Activated CD4-positive, alpha-beta memory T cell treated with anti-CD3 and anti-CD28 coated beads for 36 hours (primary cell): ENCODE data around the gene TPM2. TPM values are rescaled to one million over a fixed set of nuclear protein-coding genes. Genes with fewer than 3 reads are reported as not detected.

Experiments
- CTCF ChIA-PET: fragments of 350-600 bp; sonication (Branson Sonifier 250); formaldehyde crosslinking; loops from one replicate; lab custom pipeline; 2021; ENCODE audit warnings: antibody characterized with exemption, inconsistent platforms; lab: Charles Lee
- POLR2A ChIA-PET: fragments of 350-600 bp; sonication (Branson Sonifier 250); formaldehyde crosslinking; loops from one replicate; lab custom pipeline; 2021; ENCODE audit warnings: antibody characterized with exemption; lab: Charles Lee
- DNase-seq: peaks from one replicate; pipeline ENCODE4 v3.0.0-alpha.2; 2020
- H3K27ac Mint-ChIP-seq: one replicate; pipeline ENCODE4 v1.8.0; 2021; ENCODE audit warnings: mixed read lengths
- H3K27me3 Mint-ChIP-seq: one replicate; pipeline ENCODE4 v1.8.0; 2021; ENCODE audit warnings: mixed read lengths
- H3K36me3 Mint-ChIP-seq: one replicate; pipeline ENCODE4 v1.8.0; 2021; ENCODE audit warnings: mixed read lengths
- H3K4me1 Mint-ChIP-seq: one replicate; pipeline ENCODE4 v1.8.0; 2021; ENCODE audit warnings: low read depth, mixed read lengths
- H3K4me3 Mint-ChIP-seq: one replicate; pipeline ENCODE4 v1.8.0; 2021; ENCODE audit warnings: mild to moderate bottlenecking, mixed read lengths
- H3K9me3 Mint-ChIP-seq: one replicate; pipeline ENCODE4 v1.8.0; 2021; ENCODE audit warnings: mixed read lengths
- intact Hi-C: fragments of 100-400 bp; cut with micrococcal nuclease; formaldehyde crosslinking; loops from one replicate; pipeline ENCODE4 v1.15.1; 2023
- total RNA-seq, 2 experiments: library from RNA; stranded (reverse); gene quantifications; one replicate each; pipeline ENCODE4 v1.2.3, GENCODE V29; 2021

TPM2 gene
- 1 to 10 TPM; 3.9 to 5.3 TPM for total RNA-seq

DNA sequence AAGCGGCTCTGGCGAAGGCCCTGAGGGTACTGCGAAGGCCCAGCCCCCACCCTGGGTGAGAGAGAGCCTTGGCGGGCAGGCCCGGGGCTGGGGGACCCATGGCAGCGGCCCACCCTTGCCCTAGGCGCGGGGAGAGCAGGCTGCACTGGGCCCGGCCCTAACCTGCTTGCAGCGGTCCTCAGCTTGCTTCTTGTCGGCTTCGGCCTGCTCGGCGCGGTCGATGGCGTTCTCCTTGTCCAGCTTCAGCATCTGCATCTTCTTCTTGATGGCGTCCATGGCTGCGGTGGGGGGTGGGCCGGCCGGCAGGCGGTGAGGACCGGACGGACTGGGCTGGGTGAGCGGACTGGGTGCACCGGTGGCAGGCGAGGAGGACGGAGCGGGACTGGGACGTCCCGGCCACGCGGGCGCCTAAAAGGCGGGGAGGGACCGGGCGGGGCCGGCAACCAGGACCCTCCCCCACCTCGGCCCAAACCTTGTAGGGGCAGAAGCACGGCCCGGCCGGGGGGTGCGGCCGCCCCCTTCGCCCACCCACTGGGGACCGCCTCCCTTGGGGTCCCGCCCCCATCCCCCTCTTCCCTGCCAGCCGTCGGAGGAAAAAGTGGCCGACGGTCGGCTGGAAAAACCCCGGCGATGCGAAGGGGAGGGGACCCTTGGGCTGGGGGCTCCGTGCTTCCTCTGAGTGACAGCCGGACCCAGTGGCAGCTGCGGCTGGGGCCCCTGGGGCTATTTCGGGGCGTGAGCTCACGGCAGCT, at the start of gene TPM2:
Gene TPM2 (minus strand): TSS at position 384 of the 752 bp plus-strand sequence. CDS start 108 bp downstream, at position 276.
- Mint-ChIP-seq H3K27me3 (no peaks in the 10 kb centered on the region), H3K9me3 (no peaks in the 10 kb centered on the region), H3K4me3 (peak within 1 kb of the TSS; percentile 75), H3K36me3 (no peaks in the 10 kb centered on the region), H3K27ac (peak within 1 kb of the TSS; percentile 45), H3K4me1 (peaks cover 21% of the 10 kb centered on the region)
- ChIA-PET POLR2A (interaction anchor here (1.2 to 1.8 kb wide), 4 partner anchors 32 to 43 kb away, joined by 4 to 8 read pairs (median 5); partner anchors contain the start of genes CCDC107, CREB3, RMRP and TLN1), CTCF (interaction anchor here (1.5 to 5.2 kb wide), 5 partner anchors 25 to 78 kb away, joined by 4 to 21 read pairs (median 7); partner anchors contain the start of genes ARHGEF39, CCDC107 and RMRP)
- intact Hi-C loops = loop anchor here (2.0 to 5.0 kb wide), 3 partner anchors 25 to 813 kb away; partner anchors contain the start of gene ARHGEF39
- no peak for DNase-seq

DNA sequence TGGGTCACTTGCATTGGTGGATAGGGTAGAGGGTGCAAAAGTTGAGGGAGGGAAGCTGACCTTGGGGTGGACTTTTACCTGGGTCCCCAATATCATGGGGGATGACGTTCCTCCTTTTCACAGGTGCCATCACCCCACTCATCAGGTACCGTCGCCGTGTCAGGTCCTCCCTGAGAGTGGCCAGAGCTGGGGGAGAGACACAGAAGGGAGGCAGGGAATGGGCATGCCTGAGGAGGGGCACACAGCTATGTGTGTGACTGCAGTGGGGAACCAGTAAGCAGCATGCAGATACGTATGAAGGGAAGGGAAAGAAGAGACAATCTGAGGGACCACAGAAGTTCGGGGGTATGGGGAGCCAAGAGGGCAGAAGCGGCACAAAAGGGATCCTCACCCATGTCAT, 49.2 kb upstream of the TPM2 start:
- Mint-ChIP-seq H3K4me3 (no peak overlapping the region), H3K36me3 (peaks cover 45% of the 10 kb centered on the region), H3K9me3 (no peaks in the 10 kb centered on the region), H3K4me1 (peaks cover 18% of the 10 kb centered on the region), H3K27ac (no peak overlapping the region), H3K27me3 (no peaks in the 10 kb centered on the region)
- POLR2A ChIA-PET = interaction anchor here (1.2 kb wide), 1 partner anchor 133 kb away, joined by 3 read pairs; no protein-coding TSS in a partner anchor
- CTCF ChIA-PET = interaction anchor here (1.4 to 2.4 kb wide), 3 partner anchors 10 to 17 kb away, joined by 4 to 11 read pairs (median 10); partner anchors contain the start of genes GBA2 and RGP1
- no peak for DNase-seq
- intact Hi-C loops = loop anchor here (10.0 kb wide), 1 partner anchor 664 kb away; the partner anchor contains the start of genes FANCG and VCP

DNA sequence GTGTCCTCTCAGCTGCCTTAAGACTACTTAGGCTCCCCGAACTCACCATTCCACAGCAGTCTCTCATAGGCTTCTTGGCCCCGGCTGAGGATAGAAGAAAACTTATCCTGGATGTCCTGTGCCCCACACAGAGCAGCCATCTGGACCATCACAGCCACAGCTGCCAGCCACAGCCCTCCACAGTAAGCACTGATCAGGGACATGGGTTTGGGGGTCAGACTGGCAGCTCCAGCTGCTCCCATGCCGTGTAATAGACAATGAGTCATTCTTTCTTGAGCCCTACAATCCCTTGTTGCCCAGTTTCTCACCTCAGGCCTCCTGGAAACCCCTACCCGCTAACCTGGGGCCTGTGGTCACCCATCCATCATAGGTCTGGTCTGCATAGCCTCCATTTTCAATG, 48.5 kb upstream of the TPM2 start:
- intact Hi-C loops = loop anchor here (10.0 kb wide), 1 partner anchor 663 kb away; the partner anchor contains the start of genes FANCG and VCP
- ChIA-PET POLR2A (interaction anchor here (1.3 kb wide), 1 partner anchor 9 kb away, joined by 3 read pairs; no protein-coding TSS in a partner anchor), CTCF (interaction anchor here (1.2 to 2.4 kb wide), 4 partner anchors 11 to 134 kb away, joined by 3 to 11 read pairs (median 7); partner anchors contain the start of genes GBA2 and RGP1)
- peaks cover 25% of the 10 kb centered on the region for H3K4me1 Mint-ChIP-seq
- peaks cover 41% of the 10 kb centered on the region for H3K36me3 Mint-ChIP-seq
- no peak overlapping the region for H3K27ac Mint-ChIP-seq
- no peaks in the 10 kb centered on the region for H3K27me3 Mint-ChIP-seq
- H3K9me3 Mint-ChIP-seq = no peaks in the 10 kb centered on the region
- DNase-seq = no peak
- H3K4me3 Mint-ChIP-seq = no peak overlapping the region

DNA sequence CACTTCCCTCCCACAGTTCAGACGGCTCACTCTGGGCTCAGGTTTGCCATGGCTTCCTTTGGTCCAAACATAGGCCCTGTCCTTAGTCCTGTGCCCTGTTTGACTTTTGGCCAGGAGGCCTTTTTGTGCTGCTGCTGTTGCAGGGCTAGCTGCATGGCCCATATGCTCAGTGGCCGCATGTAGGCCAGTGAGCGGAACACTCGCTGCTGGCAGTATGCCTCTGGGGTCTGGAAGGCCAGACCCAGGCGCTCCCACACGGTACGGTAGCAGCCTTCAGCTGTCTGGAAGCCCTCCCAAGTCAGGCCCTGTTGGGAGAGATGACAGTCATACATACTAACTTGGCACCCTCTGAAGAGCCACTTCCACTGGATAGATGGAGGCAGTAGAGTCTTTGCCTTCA, 47.4 kb upstream of the TPM2 start:
- POLR2A ChIA-PET = interaction anchor here (1.0 to 1.3 kb wide), 2 partner anchors 10 kb away, joined by 3 read pairs; no protein-coding TSS in a partner anchor
- H3K36me3 Mint-ChIP-seq = peaks cover 38% of the 10 kb centered on the region

DNA sequence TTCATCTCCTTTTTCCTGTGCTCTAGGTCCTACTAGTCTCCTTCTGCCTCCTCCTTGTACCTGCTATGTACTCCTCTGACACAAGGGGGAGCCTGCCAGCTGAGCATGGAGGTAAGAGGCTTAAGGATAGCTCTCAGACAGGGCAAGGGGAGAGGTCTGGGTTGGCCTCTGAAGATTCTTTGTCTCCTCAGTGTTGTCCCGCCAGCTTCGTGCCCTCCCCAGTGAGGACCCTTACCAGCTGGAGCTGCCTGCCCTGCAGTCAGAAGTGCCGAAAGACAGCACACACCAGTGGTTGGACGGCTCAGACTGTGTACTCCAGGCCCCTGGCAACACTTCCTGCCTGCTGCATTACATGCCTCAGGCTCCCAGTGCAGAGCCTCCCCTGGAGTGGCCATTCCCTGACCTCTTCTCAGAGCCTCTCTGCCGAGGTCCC, 46.5 kb upstream of the TPM2 start:
- POLR2A ChIA-PET = interaction anchor here (1.5 to 1.8 kb wide), 2 partner anchors 13 to 18 kb away, joined by 4 to 11 read pairs; partner anchors contain the start of genes GBA2 and RGP1
- Mint-ChIP-seq H3K27ac (no peak overlapping the region), H3K4me1 (peaks cover 19% of the 10 kb centered on the region), H3K36me3 (peaks cover 36% of the 10 kb centered on the region), H3K4me3 (no peak overlapping the region), H3K27me3 (no peaks in the 10 kb centered on the region), H3K9me3 (no peaks in the 10 kb centered on the region)
- intact Hi-C loops = loop anchor here (1.0 to 10.0 kb wide), 2 partner anchors 12 to 661 kb away; partner anchors contain the start of genes FANCG and VCP
- CTCF ChIA-PET = interaction anchor here (0.6 to 4.2 kb wide), 24 partner anchors 9 to 247 kb away, joined by 3 to 82 read pairs (median 4); partner anchors contain the start of genes CCDC107, GBA2, MSMP and RGP1
- DNase-seq = peak; percentile 72

More for the DNA sequence above, 47.4 kb upstream of the TPM2 start:
- Mint-ChIP-seq H3K9me3 (no peaks in the 10 kb centered on the region), H3K27ac (no peak overlapping the region), H3K4me1 (peaks cover 23% of the 10 kb centered on the region), H3K27me3 (no peaks in the 10 kb centered on the region), H3K4me3 (no peak overlapping the region)
- intact Hi-C loops = loop anchor here (10.0 kb wide), 1 partner anchor 662 kb away; the partner anchor contains the start of genes FANCG and VCP
- no peak for DNase-seq
- CTCF ChIA-PET = interaction anchor here (0.7 to 4.2 kb wide), 6 partner anchors 10 to 133 kb away, joined by 3 to 82 read pairs (median 6); partner anchors contain the start of genes GBA2 and RGP1

DNA sequence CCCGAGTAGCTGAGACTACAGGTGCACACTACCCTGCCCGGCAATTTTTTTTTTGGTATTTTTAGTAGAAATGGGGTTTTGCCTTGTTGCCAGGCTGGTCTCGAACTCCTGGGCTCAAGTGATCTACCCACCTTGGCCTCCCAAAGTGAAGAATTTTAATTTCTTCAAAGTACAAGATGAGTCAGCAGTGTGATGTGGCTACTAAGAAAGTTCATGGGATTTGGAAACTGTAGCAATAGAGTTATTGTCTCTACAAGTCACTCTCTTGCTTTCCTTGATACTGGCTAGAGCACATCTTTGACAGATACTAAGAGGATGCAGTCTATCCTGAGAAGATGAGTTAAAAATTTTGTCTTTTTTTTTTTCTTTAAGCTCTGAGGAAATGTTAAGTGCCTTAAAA, 44.4 kb upstream of the TPM2 start:
- ChIA-PET CTCF (interaction anchor here (1.1 to 4.2 kb wide), 6 partner anchors 13 to 148 kb away, joined by 5 to 82 read pairs (median 16); partner anchors contain the start of genes GBA2, MSMP and RGP1), POLR2A (interaction anchor here (0.9 to 2.5 kb wide), 2 partner anchors 14 to 22 kb away, joined by 3 to 13 read pairs; no protein-coding TSS in a partner anchor)
- H3K27me3 Mint-ChIP-seq = no peaks in the 10 kb centered on the region
- no peak overlapping the region for H3K27ac Mint-ChIP-seq
- peaks cover 22% of the 10 kb centered on the region for H3K4me1 Mint-ChIP-seq
- DNase-seq = no peak
- H3K4me3 Mint-ChIP-seq = peak overlapping the region; percentile 1
- no peaks in the 10 kb centered on the region for H3K9me3 Mint-ChIP-seq
- peaks cover 31% of the 10 kb centered on the region for H3K36me3 Mint-ChIP-seq
- intact Hi-C loops = loop anchor here (5.0 to 10.0 kb wide), 2 partner anchors 622 to 659 kb away; partner anchors contain the start of genes FANCG and VCP

DNA sequence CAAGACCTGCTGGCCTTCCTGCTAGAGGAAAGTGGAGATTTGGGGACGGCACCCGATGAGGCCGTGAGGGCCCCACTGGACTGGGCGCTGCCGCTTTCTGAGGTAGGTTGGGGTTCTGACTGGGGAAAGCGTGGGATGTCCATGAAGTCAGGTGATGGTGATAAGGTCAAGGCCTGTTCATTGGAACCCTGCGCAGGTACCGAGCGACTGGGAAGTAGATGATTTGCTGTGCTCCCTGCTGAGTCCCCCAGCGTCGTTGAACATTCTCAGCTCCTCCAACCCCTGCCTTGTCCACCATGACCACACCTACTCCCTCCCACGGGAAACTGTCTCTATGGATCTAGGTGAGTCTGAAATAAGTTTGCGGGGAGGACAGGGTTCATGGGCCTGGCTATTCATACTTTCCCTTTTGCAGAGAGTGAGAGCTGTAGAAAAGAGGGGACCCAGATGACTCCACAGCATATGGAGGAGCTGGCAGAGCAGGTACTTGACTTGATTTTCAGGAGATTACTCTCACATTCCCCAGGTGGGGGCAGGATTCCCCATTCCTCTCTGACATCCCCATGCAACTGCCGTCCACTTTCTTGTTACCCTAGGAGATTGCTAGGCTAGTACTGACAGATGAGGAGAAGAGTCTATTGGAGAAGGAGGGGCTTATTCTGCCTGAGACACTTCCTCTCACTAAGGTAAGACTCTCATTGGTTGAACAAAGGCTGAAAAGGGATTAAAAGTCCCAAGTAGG, 43.2 kb upstream of the TPM2 start:
- ChIA-PET CTCF (interaction anchor here (0.9 to 9.6 kb wide), 10 partner anchors 15 to 149 kb away, joined by 3 to 101 read pairs (median 10); partner anchors contain the start of genes ARHGEF39, CCDC107, GBA2 and RGP1), POLR2A (interaction anchor here (0.8 to 3.7 kb wide), 13 partner anchors 11 to 129 kb away, joined by 3 to 20 read pairs (median 5); partner anchors contain the start of genes CCDC107, GBA2, HINT2 and RGP1)
- intact Hi-C loops = loop anchor here (1.0 to 10.0 kb wide), 11 partner anchors 15 to 744 kb away; partner anchors contain the start of genes CLTA, DNAJB5, FAM221B and FANCG
- H3K4me1 Mint-ChIP-seq = peaks cover 22% of the 10 kb centered on the region
- peak; percentile 62 for DNase-seq
- no peak overlapping the region for H3K27ac Mint-ChIP-seq
- H3K36me3 Mint-ChIP-seq = peaks cover 24% of the 10 kb centered on the region
- no peaks in the 10 kb centered on the region for H3K9me3 Mint-ChIP-seq
- H3K4me3 Mint-ChIP-seq = no peak overlapping the region
- no peaks in the 10 kb centered on the region for H3K27me3 Mint-ChIP-seq

DNA sequence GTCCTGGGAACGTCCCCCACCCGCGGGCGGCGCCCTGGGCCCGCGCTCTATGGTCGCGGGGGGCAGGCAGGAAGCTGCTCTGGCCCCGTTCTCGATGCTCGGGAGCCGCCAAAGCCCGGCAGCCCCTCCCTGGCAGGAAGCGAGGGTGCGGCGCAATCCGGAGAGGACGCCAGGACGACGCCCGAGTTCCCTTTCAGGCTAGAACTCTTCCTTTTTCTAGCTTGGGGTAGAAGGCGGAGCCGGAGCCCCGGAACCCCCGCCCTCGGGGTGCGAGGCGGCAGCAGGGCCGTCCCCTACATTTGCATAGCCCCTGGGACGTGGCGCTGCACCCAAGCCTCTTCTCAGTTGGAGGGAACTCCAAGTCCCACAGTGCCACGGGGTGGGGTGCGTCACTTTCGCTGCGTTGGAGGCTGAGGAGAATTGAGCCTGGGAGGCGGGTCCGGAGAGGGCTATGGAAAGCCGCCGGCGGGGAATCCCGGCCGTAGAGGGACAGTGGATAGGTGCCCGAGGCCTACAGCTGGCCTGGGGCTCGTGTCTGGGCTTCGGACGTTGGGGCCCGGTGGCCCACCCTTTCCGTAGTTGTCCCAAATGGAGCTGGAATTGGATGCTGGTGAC, 42.6 kb upstream of the TPM2 start, which contains the start of the genes CREB3 and TLN1:
Gene CREB3 (plus strand): TSS at position 482 of the 615 bp plus-strand sequence. CDS start 107 bp downstream, at position 589.
Gene TLN1 (minus strand): TSS at position 11 of the 615 bp plus-strand sequence. CDS start 6,501 bp downstream, outside the sequence.
- intact Hi-C loops = loop anchor here (1.0 to 10.0 kb wide), 11 partner anchors 16 to 743 kb away; partner anchors contain the start of genes CLTA, DNAJB5, FAM221B and FANCG
- CTCF ChIA-PET = interaction anchor here (0.6 to 9.6 kb wide), 13 partner anchors 15 to 1772 kb away, joined by 3 to 101 read pairs (median 8); partner anchors contain the start of genes ARHGEF39, CCDC107, GBA2 and RGP1
- no peaks in the 10 kb centered on the region for H3K27me3 Mint-ChIP-seq
- no peak within 1 kb of the TSS for H3K4me3 Mint-ChIP-seq
- no peak within 1 kb of the TSS for H3K27ac Mint-ChIP-seq
- peaks cover 22% of the 10 kb centered on the region for H3K4me1 Mint-ChIP-seq
- no peaks in the 10 kb centered on the region for H3K9me3 Mint-ChIP-seq
- peaks cover 18% of the 10 kb centered on the region for H3K36me3 Mint-ChIP-seq
- peak; percentile 99 for DNase-seq
- POLR2A ChIA-PET = interaction anchor here (0.8 to 3.7 kb wide), 16 partner anchors 12 to 128 kb away, joined by 3 to 20 read pairs (median 5); partner anchors contain the start of genes CCDC107, GBA2, HINT2 and RGP1

DNA sequence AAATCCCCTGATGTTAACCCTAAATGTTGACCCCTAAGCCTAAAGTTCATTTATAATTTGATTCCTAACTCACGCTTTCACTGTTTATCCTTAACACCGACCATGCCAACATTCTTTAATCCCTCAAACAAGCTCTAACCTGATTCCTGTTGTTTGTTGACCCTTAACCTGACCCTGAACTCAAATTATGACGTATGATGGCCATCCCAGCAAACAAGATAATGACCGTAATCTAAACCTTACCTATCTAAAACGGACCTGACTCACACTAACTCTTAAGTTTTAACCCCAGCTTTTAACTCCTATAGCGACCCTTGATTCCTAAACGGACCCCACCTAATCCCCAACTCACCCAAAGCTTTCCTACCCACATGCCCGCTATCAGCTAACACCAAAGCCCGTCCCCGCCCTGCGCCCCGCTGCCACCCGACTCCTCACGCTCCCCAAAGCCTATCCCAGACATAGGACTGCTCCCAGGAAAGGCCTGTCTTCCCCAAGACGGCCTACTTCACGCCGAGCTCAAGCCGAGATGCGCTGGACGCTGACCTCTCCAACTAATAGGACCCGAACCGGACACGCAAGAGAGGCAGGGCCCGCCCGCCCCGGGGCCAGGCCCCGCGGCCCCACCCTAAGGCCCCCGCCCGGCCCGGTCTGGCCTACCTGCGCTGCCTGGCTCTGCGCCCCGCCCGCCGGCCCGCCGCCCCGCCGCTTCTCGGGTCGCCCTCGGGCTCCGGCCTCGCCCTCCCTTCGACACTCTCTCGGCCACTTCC, 41.9 kb upstream of the TPM2 start:
- no peak for DNase-seq
- Mint-ChIP-seq H3K27me3 (no peaks in the 10 kb centered on the region), H3K4me1 (peaks cover 22% of the 10 kb centered on the region), H3K36me3 (peaks cover 15% of the 10 kb centered on the region), H3K27ac (no peak overlapping the region), H3K9me3 (no peaks in the 10 kb centered on the region), H3K4me3 (no peak overlapping the region)
- ChIA-PET CTCF (interaction anchor here (0.6 to 9.6 kb wide), 14 partner anchors 15 to 1771 kb away, joined by 3 to 101 read pairs (median 8); partner anchors contain the start of genes ARHGEF39, CCDC107, GBA2 and RGP1), POLR2A (interaction anchor here (0.8 to 3.7 kb wide), 15 partner anchors 17 to 128 kb away, joined by 3 to 20 read pairs (median 6); partner anchors contain the start of genes ARHGEF39, CCDC107, GBA2 and HINT2)
- intact Hi-C loops = loop anchor here (1.0 to 10.0 kb wide), 11 partner anchors 17 to 743 kb away; partner anchors contain the start of genes CLTA, DNAJB5, FAM221B and FANCG
